Measurements from ENCODE around the gene HUS1B.

HUS1B gene

DNA sequence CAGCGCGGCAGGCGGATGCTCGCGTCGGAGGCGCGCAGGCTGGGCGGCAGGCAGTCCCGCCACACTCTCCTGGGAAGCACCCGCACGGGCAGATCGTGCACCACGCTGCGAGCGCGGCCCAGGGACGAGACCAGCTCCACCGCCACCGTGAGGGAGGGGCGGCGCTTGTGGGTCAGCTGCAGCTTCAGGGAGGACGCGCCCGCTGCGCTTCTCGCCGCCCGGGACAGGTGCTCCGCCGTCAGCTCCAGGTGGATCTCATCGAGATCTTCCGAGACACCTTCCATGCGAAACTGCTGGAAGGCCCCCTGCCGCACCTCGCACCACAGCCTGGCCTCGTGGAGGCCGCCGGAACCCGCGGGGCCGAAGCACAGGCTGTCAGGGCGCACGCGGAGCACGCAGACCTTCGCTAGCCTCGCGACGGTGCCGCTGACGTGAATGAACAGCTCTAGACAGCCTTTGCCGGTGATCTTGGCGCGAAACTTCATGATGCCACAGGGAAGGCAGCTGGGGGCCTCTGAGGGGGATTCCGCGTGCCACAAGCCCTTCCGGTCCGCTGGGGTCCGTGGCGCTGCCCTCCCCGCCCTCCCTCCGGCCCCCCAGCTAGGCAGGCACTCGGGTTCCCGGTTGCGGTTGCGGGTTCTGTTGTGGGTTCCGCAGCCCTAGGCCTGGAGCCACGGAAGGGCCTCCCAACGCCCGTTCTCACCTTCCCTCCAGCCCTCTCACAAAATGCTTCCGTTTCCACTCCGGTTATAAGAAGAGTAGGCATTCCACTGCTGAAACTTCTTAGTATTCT is at the start of gene HUS1B:
Gene HUS1B, minus strand, starts transcription at position 641 of the 793 bp plus-strand sequence. Its CDS starts 156 bp downstream, at position 485.
- DNase-seq (ENCODE audit: extremely low read depth, insufficient read length), result no peak

DNA sequence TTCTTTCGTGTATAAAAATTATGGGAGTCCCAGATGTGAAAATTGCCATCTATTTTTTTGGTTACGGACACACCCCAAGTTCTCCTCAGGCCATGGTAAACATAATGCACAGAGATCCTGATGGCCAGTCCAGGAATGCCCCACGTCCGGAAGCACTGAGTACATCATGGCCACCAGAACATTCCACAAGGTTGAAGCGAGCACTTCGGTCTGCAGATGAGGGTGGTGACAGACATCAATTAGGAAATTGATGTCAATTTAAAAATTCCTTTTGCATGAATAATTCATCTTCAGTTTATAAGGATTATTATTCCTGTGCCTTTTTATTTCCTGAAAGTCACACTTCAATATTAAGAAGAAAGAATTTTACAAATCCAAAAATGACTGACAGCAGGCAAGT is 49.2 kb upstream of the HUS1B start:
- Histone ChIP-seq H3K27me3 (replicated peaks; ENCODE audit: control insufficient read depth, insufficient read depth, low read length) (no peaks in the 10 kb centered on the region), H3K4me3 (replicated peaks; ENCODE audit: low read depth, low read length) (no peak overlapping the region), H3K36me3 (ENCODE audit: control insufficient read depth, insufficient read depth, low read length) (no peaks in the 10 kb centered on the region)
- TF ChIP-seq, protein P1, sequence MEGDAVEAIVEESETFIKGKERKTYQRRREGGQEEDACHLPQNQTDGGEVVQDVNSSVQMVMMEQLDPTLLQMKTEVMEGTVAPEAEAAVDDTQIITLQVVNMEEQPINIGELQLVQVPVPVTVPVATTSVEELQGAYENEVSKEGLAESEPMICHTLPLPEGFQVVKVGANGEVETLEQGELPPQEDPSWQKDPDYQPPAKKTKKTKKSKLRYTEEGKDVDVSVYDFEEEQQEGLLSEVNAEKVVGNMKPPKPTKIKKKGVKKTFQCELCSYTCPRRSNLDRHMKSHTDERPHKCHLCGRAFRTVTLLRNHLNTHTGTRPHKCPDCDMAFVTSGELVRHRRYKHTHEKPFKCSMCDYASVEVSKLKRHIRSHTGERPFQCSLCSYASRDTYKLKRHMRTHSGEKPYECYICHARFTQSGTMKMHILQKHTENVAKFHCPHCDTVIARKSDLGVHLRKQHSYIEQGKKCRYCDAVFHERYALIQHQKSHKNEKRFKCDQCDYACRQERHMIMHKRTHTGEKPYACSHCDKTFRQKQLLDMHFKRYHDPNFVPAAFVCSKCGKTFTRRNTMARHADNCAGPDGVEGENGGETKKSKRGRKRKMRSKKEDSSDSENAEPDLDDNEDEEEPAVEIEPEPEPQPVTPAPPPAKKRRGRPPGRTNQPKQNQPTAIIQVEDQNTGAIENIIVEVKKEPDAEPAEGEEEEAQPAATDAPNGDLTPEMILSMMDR (IDR thresholded peaks at IDR 0.05; ENCODE audit: insufficient read depth, low read length, poor library complexity, severe bottlenecking), result no peak
- DNase-seq (ENCODE audit: extremely low read depth, insufficient read length), result no peak

More for the DNA sequence above, at the start of gene HUS1B:
- Histone ChIP-seq H3K36me3 (ENCODE audit: control insufficient read depth, insufficient read depth, low read length) (no peaks in the 10 kb centered on the region; the same call in 1 of the 2 replicates), H3K4me3 (replicated peaks; ENCODE audit: low read depth, low read length) (no peak within 1 kb of the TSS), H3K27me3 (replicated peaks; ENCODE audit: control insufficient read depth, insufficient read depth, low read length) (no peaks in the 10 kb centered on the region)
- TF ChIP-seq, protein P1 (IDR thresholded peaks at IDR 0.05; ENCODE audit: insufficient read depth, low read length, poor library complexity, severe bottlenecking), result no peak

DNA sequence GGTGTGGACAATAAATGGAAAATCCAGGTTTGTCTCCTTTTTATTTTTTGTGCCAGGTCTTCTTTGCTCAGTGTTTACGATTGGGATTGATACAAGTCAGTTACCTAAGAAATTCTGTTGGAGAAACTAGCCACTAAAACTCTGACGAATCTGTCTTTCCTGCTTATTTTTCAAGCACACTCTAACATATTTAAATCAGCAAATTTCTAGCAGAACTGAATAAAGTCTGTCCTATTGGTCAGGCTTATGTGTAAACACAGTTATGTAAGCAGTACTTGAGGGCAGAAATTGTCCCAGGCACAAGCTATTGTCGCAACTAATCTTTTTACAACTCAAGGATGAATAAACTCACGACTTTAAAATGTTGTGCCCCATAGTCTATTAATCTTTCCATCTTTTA is 48.1 kb upstream of the HUS1B start:
- no peak for DNase-seq (ENCODE audit: extremely low read depth, insufficient read length)
- H3K27me3 ChIP-seq (replicated peaks; ENCODE audit: control insufficient read depth, insufficient read depth, low read length), result no peaks in the 10 kb centered on the region
- H3K36me3 ChIP-seq (ENCODE audit: control insufficient read depth, insufficient read depth, low read length), result no peaks in the 10 kb centered on the region
- TF ChIP-seq, protein P1 (IDR thresholded peaks at IDR 0.05; ENCODE audit: insufficient read depth, low read length, poor library complexity, severe bottlenecking), result no peak
- H3K4me3 ChIP-seq (replicated peaks; ENCODE audit: low read depth, low read length), result no peak overlapping the region

DNA sequence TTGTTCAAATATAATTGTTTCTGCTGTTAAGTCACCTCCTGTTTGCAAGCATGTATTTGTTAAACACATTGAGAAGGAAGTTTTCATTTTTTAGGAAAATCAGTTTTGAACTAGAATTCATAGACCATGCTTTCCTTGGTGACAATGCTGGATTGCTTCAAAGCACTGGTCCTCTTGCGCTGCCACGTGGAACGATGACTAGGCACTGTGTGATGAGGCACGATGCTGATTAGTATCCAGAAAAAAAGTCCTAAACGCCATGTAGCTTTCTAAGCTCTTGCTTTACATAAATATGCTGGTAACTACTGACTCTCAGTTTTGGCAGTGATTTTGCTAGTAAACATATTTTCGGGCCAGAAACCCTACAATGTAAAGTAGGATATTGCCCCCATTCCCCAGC is 47.1 kb upstream of the HUS1B start:
- Histone ChIP-seq H3K27me3 (replicated peaks; ENCODE audit: control insufficient read depth, insufficient read depth, low read length) (no peaks in the 10 kb centered on the region), H3K36me3 (ENCODE audit: control insufficient read depth, insufficient read depth, low read length) (no peaks in the 10 kb centered on the region), H3K4me3 (replicated peaks; ENCODE audit: low read depth, low read length) (no peak overlapping the region)
- no peak for DNase-seq (ENCODE audit: extremely low read depth, insufficient read length)
- TF ChIP-seq, protein P1 (IDR thresholded peaks at IDR 0.05; ENCODE audit: insufficient read depth, low read length, poor library complexity, severe bottlenecking), result no peak

DNA sequence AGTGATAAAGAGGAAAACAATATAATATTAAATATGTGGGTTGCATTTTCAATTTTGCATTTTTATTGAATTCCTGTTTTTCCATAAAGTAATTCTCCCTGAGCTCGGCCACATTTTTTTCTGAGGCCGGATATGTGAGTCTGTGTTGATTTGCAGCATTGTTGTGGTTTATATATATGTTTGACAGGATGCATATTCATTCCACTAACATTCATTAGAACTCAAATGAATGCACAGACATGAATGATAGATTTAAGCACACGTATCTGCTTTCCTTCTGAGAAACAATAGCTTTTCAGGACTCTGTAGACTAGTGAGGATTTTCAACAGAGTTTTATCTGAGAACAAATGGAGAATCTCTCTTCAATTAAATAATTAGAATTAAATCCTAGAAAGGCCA is 46.7 kb upstream of the HUS1B start:
- no peak overlapping the region for H3K4me3 ChIP-seq (replicated peaks; ENCODE audit: low read depth, low read length)
- no peak for DNase-seq (ENCODE audit: extremely low read depth, insufficient read length)
- TF ChIP-seq, protein P1 (IDR thresholded peaks at IDR 0.05; ENCODE audit: insufficient read depth, low read length, poor library complexity, severe bottlenecking), result no peak

More for the DNA sequence above, 46.7 kb upstream of the HUS1B start:
- H3K27me3 ChIP-seq (replicated peaks; ENCODE audit: control insufficient read depth, insufficient read depth, low read length), result no peaks in the 10 kb centered on the region
- H3K36me3 ChIP-seq (ENCODE audit: control insufficient read depth, insufficient read depth, low read length), result no peaks in the 10 kb centered on the region
